Tibial artery (tissue), 4 donors: Measurements from ENCODE around the gene NEK11.
"Not testable (repeated sequence)": the region's sequence is repeated elsewhere in the genome, so short reads cannot be mapped to it uniquely, and the experiment has no call there.

Source experiments
- DNase-seq, 2 donors: peaks; one replicate each; pipeline ENCODE4 v3.0.0-alpha.2; 2019
- H3K27ac ChIP-seq, 2 donors: fragments of 200-600 bp; sonication (generic) in 1 of 2; 1 replicate in 1 of 2; 2 replicates in 1 of 2; pipeline ENCODE4 v1.5.1; 2018 to 2019; ENCODE audit warnings: mild to moderate bottlenecking in 1 of 2
- H3K27me3 ChIP-seq, 2 donors: fragments of 200-600 bp; sonication (generic) in 1 of 2; one replicate each; pipeline versions ENCODE4 v1.5.1 to v1.6.0; 2016 to 2019
- H3K36me3 ChIP-seq, 3 donors: fragments of 200-600 bp; sonication (generic) in 2 of 3; one replicate each; pipeline ENCODE4 v1.5.1; 2016 to 2019; ENCODE audit warnings: mild to moderate bottlenecking in 2 of 3
- H3K4me1 ChIP-seq, 4 donors: fragments of 200-600 bp; sonication (generic) in 2 of 4; 1 replicate in 3 of 4; 2 replicates in 1 of 4; pipeline ENCODE4 v1.5.1; 2016 to 2019
- H3K4me3 ChIP-seq, 2 donors: fragments of 200-600 bp; sonication (generic) in 1 of 2; 1 replicate in 1 of 2; 2 replicates in 1 of 2; pipeline ENCODE4 v1.5.1; 2018 to 2019; ENCODE audit warnings: mild to moderate bottlenecking in 2 of 2
- H3K9me3 ChIP-seq, 3 donors: fragments of 200-600 bp; sonication (generic) in 1 of 3; one replicate each; pipeline ENCODE4 v1.5.1; 2016 to 2019
- intact Hi-C: fragments of 100-400 bp; cut with DNase I; formaldehyde crosslinking; loops from one replicate; pipeline ENCODE4 v1.15.0; 2023; ENCODE audit warnings: low total_unique reads
- TF ChIP-seq, protein P1 (sequence below), 2 experiments: fragments of 200-600 bp in 1 of 2; fragments of 450-650 bp in 1 of 2; IDR thresholded peaks; one replicate each; pipeline ENCODE4 v1.5.1; 2017 to 2019; ENCODE audit warnings: antibody characterized with exemption in 2 of 2, mild to moderate bottlenecking in 1 of 2, moderate library complexity in 1 of 2

NEK11 gene

DNA sequence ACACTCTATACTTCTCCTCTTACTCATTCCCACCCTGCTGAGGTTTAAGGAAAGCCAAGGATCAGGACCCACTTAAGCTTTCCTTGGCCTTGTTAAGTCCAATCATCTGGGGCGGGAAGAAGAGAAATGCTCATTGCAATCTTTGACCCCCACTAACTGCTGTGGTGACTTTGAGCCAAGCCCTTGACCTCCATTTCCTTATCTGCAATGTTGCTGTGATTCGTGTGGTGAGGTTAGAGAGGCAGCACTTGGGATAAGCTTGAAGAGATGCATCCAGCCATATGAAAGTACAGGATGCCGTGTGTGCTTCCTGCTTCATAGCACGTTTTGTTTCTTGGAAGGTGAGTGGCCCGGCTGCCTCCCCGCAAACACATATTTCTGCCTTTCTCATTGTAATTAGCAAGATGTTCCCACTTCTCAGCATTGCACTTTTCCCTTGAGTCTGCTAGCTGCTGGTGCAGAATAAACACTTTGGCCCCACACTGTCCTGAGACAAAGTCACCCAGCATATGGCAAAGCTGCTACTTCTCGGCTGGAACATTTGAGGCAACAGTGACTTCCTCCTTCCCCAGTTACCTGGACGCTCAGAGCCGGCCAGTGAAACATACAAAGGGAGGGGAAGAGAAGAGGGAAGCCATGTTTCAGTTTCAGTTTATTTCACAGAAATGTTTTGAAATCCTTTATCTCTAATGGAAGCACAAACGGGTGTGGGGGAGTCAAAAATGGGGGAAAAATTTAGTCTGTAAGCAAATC, 344.4 kb downstream of the NEK11 start:
- DNase-seq = no peak
- H3K9me3 ChIP-seq = no peaks in the 10 kb centered on the region
- H3K4me3 ChIP-seq = no peak overlapping the region
- intact Hi-C loops = no loop called here
- H3K27me3 ChIP-seq = no peaks in the 10 kb centered on the region
- H3K27ac ChIP-seq = no peak overlapping the region
- TF ChIP-seq, protein P1, sequence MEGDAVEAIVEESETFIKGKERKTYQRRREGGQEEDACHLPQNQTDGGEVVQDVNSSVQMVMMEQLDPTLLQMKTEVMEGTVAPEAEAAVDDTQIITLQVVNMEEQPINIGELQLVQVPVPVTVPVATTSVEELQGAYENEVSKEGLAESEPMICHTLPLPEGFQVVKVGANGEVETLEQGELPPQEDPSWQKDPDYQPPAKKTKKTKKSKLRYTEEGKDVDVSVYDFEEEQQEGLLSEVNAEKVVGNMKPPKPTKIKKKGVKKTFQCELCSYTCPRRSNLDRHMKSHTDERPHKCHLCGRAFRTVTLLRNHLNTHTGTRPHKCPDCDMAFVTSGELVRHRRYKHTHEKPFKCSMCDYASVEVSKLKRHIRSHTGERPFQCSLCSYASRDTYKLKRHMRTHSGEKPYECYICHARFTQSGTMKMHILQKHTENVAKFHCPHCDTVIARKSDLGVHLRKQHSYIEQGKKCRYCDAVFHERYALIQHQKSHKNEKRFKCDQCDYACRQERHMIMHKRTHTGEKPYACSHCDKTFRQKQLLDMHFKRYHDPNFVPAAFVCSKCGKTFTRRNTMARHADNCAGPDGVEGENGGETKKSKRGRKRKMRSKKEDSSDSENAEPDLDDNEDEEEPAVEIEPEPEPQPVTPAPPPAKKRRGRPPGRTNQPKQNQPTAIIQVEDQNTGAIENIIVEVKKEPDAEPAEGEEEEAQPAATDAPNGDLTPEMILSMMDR (IDR thresholded peaks at IDR 0.05) = no peak
- H3K4me1 ChIP-seq = no peaks in the 10 kb centered on the region
- H3K36me3 ChIP-seq = peaks cover 5 to 48% (median 28%) of the 10 kb centered on the region in 3 donors

DNA sequence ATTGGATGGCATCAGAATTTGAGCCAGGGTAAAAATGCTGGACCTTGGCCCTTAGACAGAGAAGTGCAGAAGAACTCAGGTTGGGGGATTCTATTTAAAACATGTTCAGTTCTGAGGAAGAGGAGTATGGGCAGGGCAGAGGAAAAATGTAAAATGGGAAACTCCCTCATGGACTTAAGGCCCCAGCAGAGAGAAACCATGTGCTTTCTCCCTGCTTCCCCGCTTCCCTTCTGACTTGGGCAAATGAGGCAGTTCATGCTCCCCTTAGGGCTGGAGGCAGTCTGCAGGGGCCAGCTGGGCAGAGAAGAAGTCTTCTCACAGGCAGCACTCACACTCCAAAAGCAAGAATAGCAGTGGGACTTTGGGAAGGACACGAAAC, 345.0 kb downstream of the NEK11 start:
- Histone ChIP-seq H3K27ac (no peak overlapping the region), H3K9me3 (no peaks in the 10 kb centered on the region), H3K4me3 (no peak overlapping the region), H3K36me3 (peaks cover 5 to 51% (median 34%) of the 10 kb centered on the region in 3 donors), H3K27me3 (no peaks in the 10 kb centered on the region), H3K4me1 (no peaks in the 10 kb centered on the region)
- intact Hi-C loops = no loop called here
- TF ChIP-seq, protein P1 (IDR thresholded peaks at IDR 0.05) = no peak
- DNase-seq = no peak

DNA sequence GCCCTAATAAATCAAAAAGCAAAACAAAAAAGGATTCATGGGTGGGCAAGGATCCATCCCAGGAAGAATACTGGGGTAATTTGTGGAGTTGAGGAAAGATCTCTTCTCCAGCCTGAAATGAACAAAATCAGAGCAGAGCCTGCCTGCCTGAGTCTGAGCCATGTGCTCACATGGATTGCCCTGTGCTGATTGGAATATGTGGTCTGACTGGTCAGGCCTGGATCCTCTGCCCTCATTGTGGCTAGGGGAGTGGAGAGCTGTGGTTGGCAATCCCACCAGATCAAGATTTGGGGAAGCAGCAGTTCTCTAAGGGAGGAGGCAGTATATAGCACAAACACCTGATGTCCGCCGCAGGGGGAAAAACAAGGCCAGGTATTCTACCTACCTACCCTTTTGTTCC, 348.1 kb downstream of the NEK11 start:
- no peak for DNase-seq
- Histone ChIP-seq H3K4me1 (peaks cover 0 to 7% (median 2%) of the 10 kb centered on the region in 4 donors), H3K27me3 (no peaks in the 10 kb centered on the region), H3K9me3 (no peaks in the 10 kb centered on the region), H3K4me3 (no peak overlapping the region), H3K36me3 (peaks cover 5 to 51% (median 34%) of the 10 kb centered on the region in 3 donors), H3K27ac (no peak overlapping the region)
- TF ChIP-seq, protein P1 (IDR thresholded peaks at IDR 0.05) = no peak
- intact Hi-C loops = no loop called here

DNA sequence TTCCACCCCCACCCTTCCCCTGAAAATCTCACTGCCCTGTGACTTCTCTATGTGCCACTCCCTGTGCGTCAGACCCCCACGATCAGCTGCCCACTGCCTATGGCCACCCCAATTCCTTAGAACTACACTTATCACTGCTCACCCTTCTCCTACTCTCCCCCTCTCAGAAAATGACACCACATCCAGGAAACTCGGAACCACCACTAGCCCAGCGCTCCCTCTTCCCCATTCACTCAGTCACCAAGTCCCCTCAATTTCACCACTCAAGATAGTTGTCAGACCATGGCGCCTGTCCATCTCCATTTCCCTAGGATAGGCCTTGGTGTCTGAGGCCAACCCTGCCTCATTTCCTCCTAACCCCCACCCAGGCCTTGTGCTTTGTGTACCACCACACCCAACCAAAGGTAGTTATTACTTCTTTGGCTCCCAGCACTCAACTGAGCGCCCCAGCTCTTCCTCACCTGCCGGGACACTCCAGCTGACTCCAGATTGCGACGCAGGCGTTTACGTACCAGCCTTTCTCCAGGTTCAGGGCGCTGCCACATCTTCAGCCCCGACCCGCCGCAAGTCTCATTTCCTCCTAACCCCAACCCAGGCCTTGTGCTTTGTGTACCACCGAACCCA, 354.3 kb downstream of the NEK11 start:
- Histone ChIP-seq H3K4me1 (peaks cover 0 to 26% (median 17%) of the 10 kb centered on the region in 4 donors), H3K27ac (peak overlapping the region; percentile 94 to 98), H3K36me3 (peaks cover 0 to 29% (median 8%) of the 10 kb centered on the region in 3 donors), H3K4me3 (peak overlapping the region; percentile 85 to 96)
- intact Hi-C loops = loop anchor here (5.0 to 10.0 kb wide), 2 partner anchors 121 to 486 kb away; partner anchors contain the start of genes ATP2C1 and MRPL3
- not testable (repeated sequence) for H3K27me3 ChIP-seq, DNase-seq, H3K9me3 ChIP-seq

DNA sequence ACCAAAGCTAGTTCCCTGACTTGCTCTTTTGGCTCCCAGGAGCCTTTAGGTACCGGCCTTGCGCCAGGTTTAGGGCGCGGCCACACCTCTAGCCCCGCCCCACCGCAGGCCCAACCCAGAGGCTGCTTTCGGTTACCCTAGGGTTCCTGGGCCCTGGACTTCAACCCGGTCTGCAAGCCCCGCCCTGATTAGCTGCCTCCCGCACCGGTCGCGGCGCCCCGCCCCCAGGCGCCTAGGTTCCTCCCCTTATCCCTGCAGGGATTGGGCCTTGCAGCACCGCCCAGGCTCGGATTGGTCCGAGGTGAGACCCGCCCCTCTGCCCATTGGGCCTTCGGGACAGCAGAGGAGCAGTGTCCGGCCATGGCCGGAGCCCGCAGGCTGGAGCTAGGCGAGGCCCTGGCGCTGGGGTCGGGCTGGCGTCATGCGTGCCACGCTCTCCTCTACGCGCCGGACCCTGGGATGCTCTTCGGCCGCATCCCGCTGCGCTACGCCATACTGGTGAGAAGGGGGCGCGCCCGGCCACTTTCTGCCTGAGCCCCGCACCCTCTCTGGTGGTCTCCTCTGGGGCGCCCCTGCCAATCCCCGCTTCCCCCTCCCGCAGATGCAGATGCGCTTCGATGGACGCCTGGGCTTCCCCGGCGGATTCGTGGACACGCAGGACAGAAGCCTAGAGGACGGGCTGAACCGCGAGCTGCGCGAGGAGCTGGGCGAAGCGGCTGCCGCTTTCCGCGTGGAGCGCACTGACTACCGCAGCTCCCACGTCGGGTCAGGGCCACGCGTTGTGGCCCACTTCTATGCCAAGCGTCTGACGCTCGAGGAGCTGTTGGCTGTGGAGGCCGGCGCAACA, 355.0 kb downstream of the NEK11 start, which contains the start of gene NUDT16:
TSS of gene NUDT16 (plus strand) at position 330 of the 847 bp plus-strand sequence. CDS start at position 361, 31 bp downstream.
- TF ChIP-seq, protein P1 (IDR thresholded peaks at IDR 0.05) = no peak
- Histone ChIP-seq H3K27me3 (no peaks in the 10 kb centered on the region), H3K4me1 (peaks cover 0 to 32% (median 17%) of the 10 kb centered on the region in 4 donors), H3K27ac (peak within 1 kb of the TSS; percentile 94 to 98), H3K36me3 (peaks cover 0 to 27% (median under 1%) of the 10 kb centered on the region in 3 donors), H3K4me3 (peak within 1 kb of the TSS; percentile 85 to 96), H3K9me3 (no peaks in the 10 kb centered on the region)
- DNase-seq = peak; percentile 100
- intact Hi-C loops = loop anchor here (5.0 to 10.0 kb wide), 2 partner anchors 121 to 487 kb away; partner anchors contain the start of genes ATP2C1 and MRPL3
